T-helper 9 cell (primary cell): ENCODE data around the gene CNPPD1.

Source experiments
- DNase-seq: peaks from one replicate; pipeline ENCODE4 v3.0.0-alpha.2; 2020

Gene CNPPD1

DNA sequence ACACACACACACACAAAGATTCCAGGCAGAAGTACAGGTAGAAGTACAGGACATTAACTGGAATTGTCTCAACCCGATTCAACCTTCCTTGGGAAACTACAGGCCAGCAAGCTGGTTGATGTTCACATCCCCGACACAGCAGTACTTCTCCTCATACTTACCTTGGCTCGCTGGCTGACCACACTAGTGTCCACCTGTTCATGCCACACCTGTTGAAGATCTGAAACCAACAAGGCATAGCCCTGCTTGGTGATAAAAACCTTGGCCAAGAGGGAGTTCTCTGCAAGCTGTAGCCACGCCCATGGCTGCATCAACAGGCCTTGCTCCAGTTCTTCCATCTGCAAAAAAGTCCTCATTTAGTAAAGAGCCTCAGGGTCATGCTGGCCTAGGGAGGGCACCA lies 18.7 kb downstream of the CNPPD1 start:
- DNase-seq, result no peak

- no peak for DNase-seq
These were observed 19.3 kb downstream of the CNPPD1 start for GRCh38 chr2:219157396-219157795.

DNA sequence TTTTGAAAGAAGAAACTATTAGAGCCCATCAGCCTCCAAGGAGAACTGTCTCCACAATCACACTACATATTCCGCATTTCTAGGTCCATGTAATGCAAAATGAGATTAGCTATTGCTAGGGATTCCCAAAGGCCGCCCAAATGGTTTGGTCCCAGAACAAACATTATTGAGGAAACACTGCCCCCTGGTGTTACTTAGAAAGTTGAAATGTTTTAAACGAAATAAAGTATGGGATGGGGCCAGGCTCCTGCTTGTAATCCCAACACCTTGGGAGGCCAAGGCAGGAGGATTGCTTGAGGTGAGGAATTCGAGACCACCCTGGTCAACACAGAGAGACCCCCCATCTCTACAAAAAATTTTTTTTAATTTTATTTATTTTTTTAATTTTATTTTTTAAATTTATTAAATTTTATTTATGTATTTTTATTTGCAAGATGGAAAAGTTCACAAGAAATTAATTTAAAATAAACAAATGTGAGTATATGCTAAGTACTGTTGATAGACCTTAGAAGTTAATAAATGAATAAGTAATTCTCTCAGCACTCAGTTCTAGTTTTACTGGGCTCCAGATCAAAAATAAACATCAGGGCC lies 21.6 kb downstream of the CNPPD1 start:
- peak; percentile 10 for DNase-seq

- no peak for DNase-seq
These were observed 27.1 kb downstream of the CNPPD1 start for GRCh38 chr2:219149667-219150066.

- DNase-seq, result no peak
These were observed 34.4 kb downstream of the CNPPD1 start for GRCh38 chr2:219142329-219142728.

GRCh38 chr2:219140722-219141121 lies 36.0 kb downstream of the CNPPD1 start:
- no peak for DNase-seq

DNA sequence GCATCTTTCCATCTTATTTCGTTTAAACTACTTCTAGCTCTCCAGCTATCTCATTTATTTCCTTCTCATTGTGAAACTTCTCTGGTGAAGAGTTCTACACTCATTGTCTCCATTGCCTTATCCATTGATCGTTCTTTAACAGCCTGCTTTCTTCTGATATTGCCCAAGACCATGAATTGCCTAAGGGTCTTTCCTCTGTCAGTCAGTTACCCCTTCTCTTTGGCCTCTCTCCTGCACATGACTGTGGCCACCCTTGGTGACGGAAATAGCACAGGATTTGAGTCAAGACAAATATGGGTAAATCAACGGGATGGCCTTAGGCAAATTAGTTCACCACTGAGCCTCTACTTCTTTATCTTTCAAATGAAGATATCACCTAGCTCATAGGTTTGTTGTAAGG lies 42.7 kb downstream of the CNPPD1 start:
- DNase-seq, result no peak

DNA sequence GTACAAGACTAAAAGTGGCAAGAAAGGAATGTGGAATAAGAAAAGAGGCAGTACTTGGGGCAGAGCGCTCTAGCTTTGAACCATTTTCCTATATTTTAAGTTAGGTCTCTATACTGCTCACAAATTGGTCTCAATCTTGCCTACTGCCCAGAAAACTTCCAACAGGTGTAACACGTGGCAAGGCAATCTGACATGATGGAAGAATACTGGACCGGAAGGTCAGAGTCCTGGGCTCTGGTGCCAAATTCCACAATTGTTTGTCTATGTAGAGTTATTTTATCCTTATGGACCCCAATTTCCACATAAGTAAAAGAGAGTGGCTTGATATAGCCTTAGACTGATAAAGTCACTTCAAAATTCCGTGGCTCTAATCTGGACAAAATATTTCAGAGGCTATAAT lies 45.0 kb downstream of the CNPPD1 start:
- DNase-seq, result no peak

- DNase-seq, result no peak
These were observed 45.4 kb downstream of the CNPPD1 start for GRCh38 chr2:219131327-219131726.

DNA sequence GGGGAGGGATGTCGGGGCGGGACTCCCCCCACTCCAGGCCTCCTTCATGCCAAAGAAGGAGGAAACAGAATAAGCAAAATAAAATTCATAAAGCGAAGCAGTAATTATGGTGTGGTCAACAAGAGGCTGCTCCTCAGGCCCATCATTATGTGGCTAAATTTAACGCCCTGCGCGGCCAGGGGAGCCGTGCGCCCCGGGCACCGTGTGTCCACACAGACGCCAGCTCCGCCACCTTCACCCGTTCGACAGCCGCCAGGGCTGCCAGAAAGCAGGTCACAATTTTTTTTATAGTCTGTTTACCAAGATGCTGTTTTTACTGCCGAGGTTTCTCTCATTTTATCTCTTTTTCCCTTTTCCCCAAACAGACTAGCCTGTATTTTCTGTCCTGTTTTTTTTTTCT lies 47.1 kb downstream of the CNPPD1 start:
- no peak for DNase-seq

DNA sequence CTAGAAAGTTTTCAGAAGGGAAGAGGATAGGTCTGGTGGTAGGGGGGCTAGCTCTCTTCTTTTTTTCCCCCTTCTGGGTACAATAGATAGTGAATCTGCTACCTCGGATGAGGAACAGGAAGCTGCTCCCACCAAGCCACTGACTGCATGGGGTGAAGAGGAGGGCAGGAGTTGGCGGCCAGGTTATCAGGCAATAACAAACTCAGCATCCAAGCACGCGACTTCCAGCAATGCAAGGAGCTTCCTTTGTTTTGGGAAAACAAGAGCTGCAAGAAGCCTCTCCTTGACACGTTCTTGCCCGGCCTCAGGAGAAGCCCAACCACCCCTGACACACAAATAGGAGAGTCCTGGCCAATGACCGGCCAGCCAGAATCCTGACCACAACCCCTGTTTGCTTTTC lies 48.3 kb downstream of the CNPPD1 start:
- no peak for DNase-seq

DNA sequence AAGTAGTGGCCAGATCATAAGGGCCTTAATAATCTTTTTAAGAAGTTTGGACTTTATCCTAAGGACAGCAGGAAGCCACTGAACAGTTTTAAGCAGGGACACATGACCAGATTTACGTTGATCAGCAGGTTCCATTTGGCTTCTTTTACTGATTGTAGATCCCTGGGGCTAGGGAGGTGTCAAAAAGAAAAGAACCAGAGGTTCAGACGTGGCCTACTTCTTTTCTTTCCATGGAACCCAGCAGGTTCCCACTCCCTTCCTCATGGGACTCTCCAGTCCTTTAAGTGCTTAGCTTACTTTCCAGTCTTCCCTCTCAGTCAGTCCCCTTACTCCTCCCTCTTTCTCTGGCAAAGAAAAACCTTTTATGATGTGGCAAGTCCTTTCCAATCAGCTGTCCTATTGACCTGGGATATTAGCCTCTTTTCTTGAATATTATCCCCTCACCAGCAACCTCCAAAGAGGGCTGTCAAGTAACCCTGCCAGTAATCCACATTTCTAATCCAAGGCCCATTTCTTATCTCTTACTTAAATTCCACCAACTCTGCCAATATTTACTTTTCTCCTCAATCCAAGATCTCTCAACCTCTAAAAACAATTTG lies 49.6 kb downstream of the CNPPD1 start:
- no peak for DNase-seq

DNA sequence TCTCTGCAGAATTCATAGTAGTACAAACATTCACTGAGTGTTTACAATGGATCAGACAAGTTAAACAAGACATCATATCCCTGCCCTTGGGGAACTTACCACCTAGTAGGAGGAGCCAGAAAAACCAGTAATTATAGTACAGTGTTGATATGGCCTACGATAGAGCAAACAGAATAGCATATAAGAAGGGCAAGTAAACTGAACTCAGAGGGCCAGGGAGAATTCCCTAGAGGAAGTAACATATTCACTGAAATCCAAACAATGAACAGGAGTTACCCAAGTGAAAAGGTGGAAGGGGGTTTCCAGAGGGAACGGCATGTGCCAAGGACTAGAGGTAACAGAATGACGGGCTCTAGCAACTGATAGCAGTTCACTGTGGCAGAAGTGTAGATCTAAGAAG lies 50.2 kb downstream of the CNPPD1 start:
- no peak for DNase-seq

- no peak for DNase-seq
These were observed 50.8 kb downstream of the CNPPD1 start for GRCh38 chr2:219125886-219126270.

DNA sequence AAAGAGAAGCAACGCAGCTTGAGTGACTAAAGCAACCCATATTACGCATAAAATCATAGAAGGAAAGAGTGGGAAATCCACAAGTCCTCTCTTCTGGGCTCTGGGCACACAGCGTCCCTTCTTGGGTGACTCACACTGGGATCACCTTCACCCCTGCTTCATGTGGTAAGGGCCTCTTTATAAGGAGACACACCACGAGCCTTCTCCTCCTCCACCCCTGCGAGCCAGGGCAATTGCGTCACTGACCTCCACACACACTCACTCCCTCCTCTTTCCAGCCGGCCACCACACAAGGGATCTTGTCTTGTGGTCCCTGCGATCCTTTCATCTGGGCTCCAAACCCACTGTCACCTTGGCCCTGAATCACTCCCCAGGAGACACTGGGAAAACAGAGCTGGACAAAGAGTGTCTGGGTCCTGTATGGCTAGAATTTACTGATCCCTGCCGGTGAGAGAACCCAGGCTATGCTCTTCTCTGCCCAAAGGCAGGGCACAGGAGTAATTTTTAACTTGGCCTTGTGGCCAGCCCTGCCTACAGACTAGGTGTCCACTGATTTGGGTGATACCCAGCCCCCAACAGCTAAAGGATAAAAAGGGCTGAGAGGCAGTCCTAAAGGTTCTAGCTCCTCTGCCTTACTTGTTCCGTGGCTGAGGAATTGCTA lies 51.4 kb downstream of the CNPPD1 start:
- no peak for DNase-seq

GRCh38 chr2:219124381-219125110 lies 52.2 kb downstream of the CNPPD1 start:
- no peak for DNase-seq

DNA sequence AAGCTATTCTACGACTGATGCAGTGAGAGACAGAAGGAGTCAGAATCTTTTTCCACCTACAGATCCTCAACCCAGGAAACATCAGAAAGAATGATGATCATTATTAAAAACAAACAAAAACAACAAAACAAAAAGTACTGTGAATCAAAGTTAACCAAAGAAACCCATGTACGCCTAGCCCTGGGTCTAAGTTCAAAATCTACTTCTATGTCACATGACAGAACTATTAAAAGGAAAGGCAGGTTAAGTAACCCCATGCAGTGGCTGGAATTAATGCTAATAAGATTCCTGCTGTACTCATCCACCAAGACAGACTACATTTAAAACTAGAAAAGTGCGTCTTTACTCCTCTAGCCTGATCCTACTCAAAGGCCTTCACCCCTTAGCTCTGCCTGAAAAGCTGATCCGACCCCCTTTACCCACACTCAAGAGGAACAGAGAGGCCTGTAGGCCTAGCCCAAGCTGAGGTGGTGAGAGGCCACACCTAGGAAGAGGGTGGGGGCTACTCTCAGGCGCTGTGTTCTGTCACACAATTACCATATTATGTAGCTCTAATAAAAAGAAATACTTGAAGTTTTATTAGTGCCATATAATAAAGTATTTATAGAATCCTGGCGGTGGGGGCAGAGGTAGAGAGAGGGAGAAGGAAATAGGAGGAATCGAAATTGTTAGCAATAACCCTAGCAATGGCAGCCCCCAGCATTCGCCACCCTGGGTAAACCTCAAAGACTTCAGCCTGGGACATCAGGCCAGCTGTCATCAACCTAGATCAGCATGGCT lies 53.2 kb downstream of the CNPPD1 start:
- no peak for DNase-seq

DNA sequence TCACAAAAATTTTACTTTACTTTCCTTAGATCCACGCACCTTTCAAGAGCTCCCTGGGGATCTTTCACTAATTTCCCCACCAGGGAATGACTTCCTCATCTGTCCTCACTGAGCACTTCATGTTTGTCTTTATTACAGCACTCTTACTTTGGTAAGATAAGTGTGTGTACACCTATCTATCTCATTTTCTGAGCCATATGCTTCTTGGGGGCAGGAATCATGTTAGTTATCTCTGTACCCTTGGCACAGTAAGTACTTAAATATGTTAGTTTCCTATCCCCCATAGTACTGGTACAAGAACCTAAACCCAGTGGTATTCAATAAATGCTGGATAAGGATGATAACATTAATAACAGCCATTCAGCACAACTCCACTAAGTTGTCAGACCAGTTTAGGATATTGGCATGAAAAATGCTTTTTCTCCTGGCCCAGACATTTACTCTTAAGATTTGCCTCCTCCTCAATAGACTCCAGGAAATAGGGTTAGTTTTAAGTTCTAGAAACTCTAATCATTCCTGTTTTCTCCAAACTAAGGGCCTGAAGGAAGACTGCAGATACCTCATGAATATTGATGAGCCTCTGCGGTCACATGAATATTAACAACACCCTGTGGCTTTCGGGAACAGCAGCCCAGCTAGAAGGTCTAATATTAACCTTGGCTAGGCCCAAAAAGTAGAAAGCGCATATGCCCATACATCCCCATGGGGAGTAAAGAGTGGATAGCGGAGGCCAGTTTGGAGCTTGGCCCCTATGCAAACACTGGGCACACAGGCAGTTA lies 54.3 kb downstream of the CNPPD1 start:
- no peak for DNase-seq
